H1 (cell line): Measurements from ENCODE around the gene TM4SF20. TPM values are rescaled to one million over a fixed set of nuclear protein-coding genes. Genes with fewer than 3 reads are reported as not detected.

Experiments
- CTBP2 ChIP-seq: IDR thresholded peaks from 2 replicates; pipeline ENCODE4 v1.7.0; 2011; ENCODE audit warnings: borderline replicate concordance, mild to moderate bottlenecking, moderate library complexity, mixed read lengths, low read length; ENCODE audit not compliant: insufficient read depth, insufficient read length
- FOSL1 ChIP-seq: IDR thresholded peaks from 2 replicates; pipeline ENCODE4 v1.6.1; 2011; ENCODE audit warnings: mild to moderate bottlenecking, low read depth, low read length, moderate library complexity; ENCODE audit not compliant: insufficient read depth
- RFX5 ChIP-seq: IDR thresholded peaks from 2 replicates; pipeline ENCODE4 v1.6.1; 2011; ENCODE audit warnings: low read depth, low read length, improper control_type of control experiment, borderline replicate concordance
- SP4 ChIP-seq: IDR thresholded peaks from 2 replicates; pipeline ENCODE4 v1.6.1; 2012; ENCODE audit warnings: low read length, inconsistent platforms
- TAF1 ChIP-seq: IDR thresholded peaks from 2 replicates; pipeline ENCODE4 v1.6.1; 2011; ENCODE audit warnings: mild to moderate bottlenecking, low read depth, low read length
- polyA plus RNA-seq, 7 experiments: library from polyadenylated mRNA; depleted of rRNA in 3 of 7; stranded (reverse) in 5 of 7; unstranded in 2 of 7; fragments of >200 nt in 5 of 7; fragments of 200-250 nt in 2 of 7; gene quantifications; 1 replicate in 5 of 7; 2 replicates in 1 of 7; 4 replicates in 1 of 7; pipeline versions ENCODE4 v1.2.1 to v1.2.3, GENCODE V29; 2011 to 2013; ENCODE audit warnings: missing spikeins in 2 of 7, mixed read lengths in 2 of 7
- total RNA-seq: library from RNA; stranded (reverse); fragmentation: NEBNext Ultra II Directional; extraction: Animal tissue kit (Norgen Biotek cat#: 25700); gene quantifications from 2 replicates; pipeline ENCODE4 v1.2.1, GENCODE V29; 2021
- TF ChIP-seq, protein P1 (sequence below): IDR thresholded peaks from 2 replicates; pipeline ENCODE4 v1.6.1; 2011; ENCODE audit warnings: low read length, improper control_type of control experiment
- TF ChIP-seq, protein P2 (sequence below): fragments of 300-600 bp; sonication (generic); IDR thresholded peaks from 2 replicates; pipeline ENCODE4 v1.7.1; 2012; ENCODE audit warnings: low read length, moderate library complexity, mild to moderate bottlenecking, inconsistent platforms; ENCODE audit not compliant: insufficient replicate concordance

Gene TM4SF20
- total and polyA plus RNA-seq, 2 of the 8 experiments (the other 6 are each of a cell fraction or from before 2014, with no cell fraction given) = not detected

- TF ChIP-seq, protein P1, sequence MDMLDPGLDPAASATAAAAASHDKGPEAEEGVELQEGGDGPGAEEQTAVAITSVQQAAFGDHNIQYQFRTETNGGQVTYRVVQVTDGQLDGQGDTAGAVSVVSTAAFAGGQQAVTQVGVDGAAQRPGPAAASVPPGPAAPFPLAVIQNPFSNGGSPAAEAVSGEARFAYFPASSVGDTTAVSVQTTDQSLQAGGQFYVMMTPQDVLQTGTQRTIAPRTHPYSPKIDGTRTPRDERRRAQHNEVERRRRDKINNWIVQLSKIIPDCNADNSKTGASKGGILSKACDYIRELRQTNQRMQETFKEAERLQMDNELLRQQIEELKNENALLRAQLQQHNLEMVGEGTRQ = no peak
- TF ChIP-seq TAF1 = no peak
- TF ChIP-seq, protein P2, sequence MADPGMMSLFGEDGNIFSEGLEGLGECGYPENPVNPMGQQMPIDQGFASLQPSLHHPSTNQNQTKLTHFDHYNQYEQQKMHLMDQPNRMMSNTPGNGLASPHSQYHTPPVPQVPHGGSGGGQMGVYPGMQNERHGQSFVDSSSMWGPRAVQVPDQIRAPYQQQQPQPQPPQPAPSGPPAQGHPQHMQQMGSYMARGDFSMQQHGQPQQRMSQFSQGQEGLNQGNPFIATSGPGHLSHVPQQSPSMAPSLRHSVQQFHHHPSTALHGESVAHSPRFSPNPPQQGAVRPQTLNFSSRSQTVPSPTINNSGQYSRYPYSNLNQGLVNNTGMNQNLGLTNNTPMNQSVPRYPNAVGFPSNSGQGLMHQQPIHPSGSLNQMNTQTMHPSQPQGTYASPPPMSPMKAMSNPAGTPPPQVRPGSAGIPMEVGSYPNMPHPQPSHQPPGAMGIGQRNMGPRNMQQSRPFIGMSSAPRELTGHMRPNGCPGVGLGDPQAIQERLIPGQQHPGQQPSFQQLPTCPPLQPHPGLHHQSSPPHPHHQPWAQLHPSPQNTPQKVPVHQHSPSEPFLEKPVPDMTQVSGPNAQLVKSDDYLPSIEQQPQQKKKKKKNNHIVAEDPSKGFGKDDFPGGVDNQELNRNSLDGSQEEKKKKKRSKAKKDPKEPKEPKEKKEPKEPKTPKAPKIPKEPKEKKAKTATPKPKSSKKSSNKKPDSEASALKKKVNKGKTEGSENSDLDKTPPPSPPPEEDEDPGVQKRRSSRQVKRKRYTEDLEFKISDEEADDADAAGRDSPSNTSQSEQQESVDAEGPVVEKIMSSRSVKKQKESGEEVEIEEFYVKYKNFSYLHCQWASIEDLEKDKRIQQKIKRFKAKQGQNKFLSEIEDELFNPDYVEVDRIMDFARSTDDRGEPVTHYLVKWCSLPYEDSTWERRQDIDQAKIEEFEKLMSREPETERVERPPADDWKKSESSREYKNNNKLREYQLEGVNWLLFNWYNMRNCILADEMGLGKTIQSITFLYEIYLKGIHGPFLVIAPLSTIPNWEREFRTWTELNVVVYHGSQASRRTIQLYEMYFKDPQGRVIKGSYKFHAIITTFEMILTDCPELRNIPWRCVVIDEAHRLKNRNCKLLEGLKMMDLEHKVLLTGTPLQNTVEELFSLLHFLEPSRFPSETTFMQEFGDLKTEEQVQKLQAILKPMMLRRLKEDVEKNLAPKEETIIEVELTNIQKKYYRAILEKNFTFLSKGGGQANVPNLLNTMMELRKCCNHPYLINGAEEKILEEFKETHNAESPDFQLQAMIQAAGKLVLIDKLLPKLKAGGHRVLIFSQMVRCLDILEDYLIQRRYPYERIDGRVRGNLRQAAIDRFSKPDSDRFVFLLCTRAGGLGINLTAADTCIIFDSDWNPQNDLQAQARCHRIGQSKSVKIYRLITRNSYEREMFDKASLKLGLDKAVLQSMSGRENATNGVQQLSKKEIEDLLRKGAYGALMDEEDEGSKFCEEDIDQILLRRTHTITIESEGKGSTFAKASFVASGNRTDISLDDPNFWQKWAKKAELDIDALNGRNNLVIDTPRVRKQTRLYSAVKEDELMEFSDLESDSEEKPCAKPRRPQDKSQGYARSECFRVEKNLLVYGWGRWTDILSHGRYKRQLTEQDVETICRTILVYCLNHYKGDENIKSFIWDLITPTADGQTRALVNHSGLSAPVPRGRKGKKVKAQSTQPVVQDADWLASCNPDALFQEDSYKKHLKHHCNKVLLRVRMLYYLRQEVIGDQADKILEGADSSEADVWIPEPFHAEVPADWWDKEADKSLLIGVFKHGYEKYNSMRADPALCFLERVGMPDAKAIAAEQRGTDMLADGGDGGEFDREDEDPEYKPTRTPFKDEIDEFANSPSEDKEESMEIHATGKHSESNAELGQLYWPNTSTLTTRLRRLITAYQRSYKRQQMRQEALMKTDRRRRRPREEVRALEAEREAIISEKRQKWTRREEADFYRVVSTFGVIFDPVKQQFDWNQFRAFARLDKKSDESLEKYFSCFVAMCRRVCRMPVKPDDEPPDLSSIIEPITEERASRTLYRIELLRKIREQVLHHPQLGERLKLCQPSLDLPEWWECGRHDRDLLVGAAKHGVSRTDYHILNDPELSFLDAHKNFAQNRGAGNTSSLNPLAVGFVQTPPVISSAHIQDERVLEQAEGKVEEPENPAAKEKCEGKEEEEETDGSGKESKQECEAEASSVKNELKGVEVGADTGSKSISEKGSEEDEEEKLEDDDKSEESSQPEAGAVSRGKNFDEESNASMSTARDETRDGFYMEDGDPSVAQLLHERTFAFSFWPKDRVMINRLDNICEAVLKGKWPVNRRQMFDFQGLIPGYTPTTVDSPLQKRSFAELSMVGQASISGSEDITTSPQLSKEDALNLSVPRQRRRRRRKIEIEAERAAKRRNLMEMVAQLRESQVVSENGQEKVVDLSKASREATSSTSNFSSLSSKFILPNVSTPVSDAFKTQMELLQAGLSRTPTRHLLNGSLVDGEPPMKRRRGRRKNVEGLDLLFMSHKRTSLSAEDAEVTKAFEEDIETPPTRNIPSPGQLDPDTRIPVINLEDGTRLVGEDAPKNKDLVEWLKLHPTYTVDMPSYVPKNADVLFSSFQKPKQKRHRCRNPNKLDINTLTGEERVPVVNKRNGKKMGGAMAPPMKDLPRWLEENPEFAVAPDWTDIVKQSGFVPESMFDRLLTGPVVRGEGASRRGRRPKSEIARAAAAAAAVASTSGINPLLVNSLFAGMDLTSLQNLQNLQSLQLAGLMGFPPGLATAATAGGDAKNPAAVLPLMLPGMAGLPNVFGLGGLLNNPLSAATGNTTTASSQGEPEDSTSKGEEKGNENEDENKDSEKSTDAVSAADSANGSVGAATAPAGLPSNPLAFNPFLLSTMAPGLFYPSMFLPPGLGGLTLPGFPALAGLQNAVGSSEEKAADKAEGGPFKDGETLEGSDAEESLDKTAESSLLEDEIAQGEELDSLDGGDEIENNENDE = no peak
- no peak for TF ChIP-seq SP4
- TF ChIP-seq RFX5 = no peak
- TF ChIP-seq FOSL1 = no peak
- TF ChIP-seq CTBP2 = no peak
Measured at GRCh38 chr2:227415538-227416424, 36.7 kb upstream of the TM4SF20 start (continued).
